Mammary epithelial cell (primary cell): Measurements from ENCODE around the gene OR8D2.

Source experiments
- CTCF ChIP-seq, 2 donors: IDR thresholded peaks in 1 of 2; conservative IDR thresholded peaks in 1 of 2; 2 replicates each; pipeline ENCODE4 v1.5.1; 2011 to 2012; ENCODE audit warnings: inconsistent platforms in 2 of 2, low read length in 2 of 2, mild to moderate bottlenecking in 2 of 2, control low read depth in 1 of 2, low read depth in 1 of 2; ENCODE audit not compliant: insufficient read depth in 1 of 2; ENCODE audit errors: extremely low read depth in 1 of 2
- EZH2 ChIP-seq: IDR thresholded peaks from 2 replicates; pipeline ENCODE4 v1.6.1; 2012; ENCODE audit warnings: low read length, inconsistent platforms, borderline replicate concordance

DNA sequence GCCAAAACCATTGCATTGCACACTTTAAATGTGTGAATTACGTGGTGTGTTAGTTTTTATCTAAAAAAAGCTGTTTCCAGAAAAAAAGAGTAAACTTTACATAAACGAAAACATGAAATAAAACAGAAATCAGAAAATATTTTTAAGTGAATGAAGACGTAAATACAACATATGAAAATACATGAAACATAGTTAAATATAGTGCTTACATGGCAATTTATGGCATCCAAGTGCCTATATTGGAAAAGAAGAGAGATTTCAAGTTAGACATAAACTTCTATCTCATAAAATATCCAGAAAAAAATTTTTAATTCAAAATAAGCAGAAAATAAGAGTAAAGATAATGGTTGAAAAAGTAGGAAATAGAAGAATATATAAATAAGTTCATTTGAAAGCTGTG is 11.9 kb upstream of the OR8D2 start:
- no peak for TF ChIP-seq CTCF (conservative IDR thresholded peaks at IDR 0.05 in 1 of 2, IDR thresholded peaks at IDR 0.05 in 1 of 2; ENCODE audit: extremely low read depth in 1 of 2, insufficient read depth in 1 of 2, low read depth in 1 of 2, low read length in 2 of 2)
- no peak for TF ChIP-seq EZH2
